ENCODE results near the gene SPINK4.

SPINK4 gene

GRCh38 chr9:33246269-33246860, 6.4 kb downstream of the SPINK4 start:
- DNase-seq (ENCODE audit: low read depth): no peak
- H3K4me3 ChIP-seq (ENCODE audit: control insufficient read depth, low read depth, low read length): no peak overlapping the region
- TF ChIP-seq, protein P1, sequence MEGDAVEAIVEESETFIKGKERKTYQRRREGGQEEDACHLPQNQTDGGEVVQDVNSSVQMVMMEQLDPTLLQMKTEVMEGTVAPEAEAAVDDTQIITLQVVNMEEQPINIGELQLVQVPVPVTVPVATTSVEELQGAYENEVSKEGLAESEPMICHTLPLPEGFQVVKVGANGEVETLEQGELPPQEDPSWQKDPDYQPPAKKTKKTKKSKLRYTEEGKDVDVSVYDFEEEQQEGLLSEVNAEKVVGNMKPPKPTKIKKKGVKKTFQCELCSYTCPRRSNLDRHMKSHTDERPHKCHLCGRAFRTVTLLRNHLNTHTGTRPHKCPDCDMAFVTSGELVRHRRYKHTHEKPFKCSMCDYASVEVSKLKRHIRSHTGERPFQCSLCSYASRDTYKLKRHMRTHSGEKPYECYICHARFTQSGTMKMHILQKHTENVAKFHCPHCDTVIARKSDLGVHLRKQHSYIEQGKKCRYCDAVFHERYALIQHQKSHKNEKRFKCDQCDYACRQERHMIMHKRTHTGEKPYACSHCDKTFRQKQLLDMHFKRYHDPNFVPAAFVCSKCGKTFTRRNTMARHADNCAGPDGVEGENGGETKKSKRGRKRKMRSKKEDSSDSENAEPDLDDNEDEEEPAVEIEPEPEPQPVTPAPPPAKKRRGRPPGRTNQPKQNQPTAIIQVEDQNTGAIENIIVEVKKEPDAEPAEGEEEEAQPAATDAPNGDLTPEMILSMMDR (IDR thresholded peaks at IDR 0.05; ENCODE audit: control insufficient read depth, insufficient read depth, low read depth, low read length, missing control alignments): no peak

DNA sequence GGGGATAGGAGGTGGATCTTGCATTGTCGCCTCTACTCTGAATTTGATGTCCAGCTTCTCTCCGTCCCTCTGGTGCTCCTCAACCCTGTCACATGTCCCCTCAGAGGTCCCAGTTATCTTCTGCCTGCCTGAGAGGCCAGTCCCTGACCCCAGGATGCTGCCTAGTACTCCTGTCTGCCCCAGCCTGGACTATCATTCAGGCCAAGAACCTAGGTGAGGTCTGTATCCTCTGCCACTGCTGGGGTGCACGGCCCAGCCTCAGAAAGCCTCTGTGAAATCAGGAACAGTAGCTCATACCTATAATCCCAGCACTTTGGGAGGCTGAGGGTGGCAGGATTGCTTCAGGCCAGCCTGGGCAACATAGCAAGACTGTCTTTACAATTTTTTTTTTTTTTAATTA, 8.6 kb downstream of the SPINK4 start:
- no peak overlapping the region for H3K4me3 ChIP-seq (ENCODE audit: control insufficient read depth, low read depth, low read length)
- TF ChIP-seq, protein P1 (IDR thresholded peaks at IDR 0.05; ENCODE audit: control insufficient read depth, insufficient read depth, low read depth, low read length, missing control alignments): no peak
- no peak for DNase-seq (ENCODE audit: low read depth)

GRCh38 chr9:33249087-33249658, 9.2 kb downstream of the SPINK4 start:
- TF ChIP-seq, protein P1 (IDR thresholded peaks at IDR 0.05; ENCODE audit: control insufficient read depth, insufficient read depth, low read depth, low read length, missing control alignments): no peak
- no peak overlapping the region for H3K4me3 ChIP-seq (ENCODE audit: control insufficient read depth, low read depth, low read length)

GRCh38 chr9:33249983-33250382, 10.0 kb downstream of the SPINK4 start:
- TF ChIP-seq, protein P1 (IDR thresholded peaks at IDR 0.05; ENCODE audit: control insufficient read depth, insufficient read depth, low read depth, low read length, missing control alignments): no peak
- DNase-seq (ENCODE audit: low read depth): no peak
- no peak overlapping the region for H3K4me3 ChIP-seq (ENCODE audit: control insufficient read depth, low read depth, low read length)

More at GRCh38 chr9:33249087-33249658, 9.2 kb downstream of the SPINK4 start:
- no peak for DNase-seq (ENCODE audit: low read depth)

GRCh38 chr9:33250458-33250995, 10.6 kb downstream of the SPINK4 start:
- TF ChIP-seq, protein P1 (IDR thresholded peaks at IDR 0.05; ENCODE audit: control insufficient read depth, insufficient read depth, low read depth, low read length, missing control alignments): no peak
- no peak overlapping the region for H3K4me3 ChIP-seq (ENCODE audit: control insufficient read depth, low read depth, low read length)
- DNase-seq (ENCODE audit: low read depth): peak; percentile 47

- H3K4me3 ChIP-seq (ENCODE audit: control insufficient read depth, low read depth, low read length): no peak overlapping the region
- no peak for DNase-seq (ENCODE audit: low read depth)
- TF ChIP-seq, protein P1 (IDR thresholded peaks at IDR 0.05; ENCODE audit: control insufficient read depth, insufficient read depth, low read depth, low read length, missing control alignments): no peak
Measured at GRCh38 chr9:33254211-33254610, 14.2 kb downstream of the SPINK4 start.

Measured in AG09309 (cell line).